ENCODE results near the gene HRH3.

HRH3 gene

DNA sequence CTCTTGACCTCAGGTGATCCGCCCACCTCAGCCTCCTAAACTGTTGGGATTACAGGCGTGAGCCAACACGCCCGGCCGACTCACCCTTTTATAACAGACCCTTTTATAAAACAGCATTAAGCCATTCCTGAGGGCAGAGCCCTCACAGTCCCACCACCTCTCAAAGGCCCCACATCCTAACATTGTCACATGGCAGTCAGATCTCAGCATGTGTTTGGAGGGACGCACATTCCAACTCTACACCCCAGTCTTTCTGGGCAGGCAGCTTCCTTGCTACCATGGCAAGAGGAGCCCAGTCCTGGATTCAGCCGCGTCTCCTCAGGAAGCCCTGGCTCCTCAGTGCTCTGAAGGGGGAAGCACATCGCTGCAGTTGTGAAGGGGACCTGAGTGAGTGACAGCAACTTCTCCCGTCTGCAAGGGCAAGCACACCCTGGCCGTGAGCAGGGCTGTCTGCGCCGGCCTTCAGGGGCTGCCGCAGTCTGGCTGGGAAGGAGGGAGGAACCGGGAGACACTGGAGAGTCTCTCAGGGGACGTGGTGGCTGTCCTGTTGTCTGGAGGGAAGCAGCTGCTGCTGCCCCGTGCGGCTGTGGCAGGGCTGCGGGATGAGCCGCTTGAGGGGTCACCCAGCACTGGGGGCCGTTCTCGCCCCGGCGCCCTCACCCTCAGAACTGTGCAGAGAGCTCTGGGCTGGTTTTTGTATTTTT, 34.1 kb upstream of the HRH3 start:
- TF ChIP-seq CTCF (IDR thresholded peaks at IDR 0.05; ENCODE audit: low read depth, low read length, missing control alignments) = no peak
- no peak for DNase-seq (ENCODE audit: extremely low read depth, low read depth)
- H3K4me3 ChIP-seq (replicated peaks; ENCODE audit: low read depth, low read length) = no peak overlapping the region

GRCh38 chr20:62253398-62253797, 33.3 kb upstream of the HRH3 start:
- no peak for TF ChIP-seq CTCF (IDR thresholded peaks at IDR 0.05; ENCODE audit: low read depth, low read length, missing control alignments)
- DNase-seq (ENCODE audit: extremely low read depth, low read depth) = no peak
- no peak overlapping the region for H3K4me3 ChIP-seq (replicated peaks; ENCODE audit: low read depth, low read length)

- no peak for DNase-seq (ENCODE audit: extremely low read depth, low read depth)
- no peak overlapping the region for H3K4me3 ChIP-seq (replicated peaks; ENCODE audit: low read depth, low read length)
- no peak for TF ChIP-seq CTCF (IDR thresholded peaks at IDR 0.05; ENCODE audit: low read depth, low read length, missing control alignments)
Observed at GRCh38 chr20:62252342-62252966, 32.4 kb upstream of the HRH3 start.

DNA sequence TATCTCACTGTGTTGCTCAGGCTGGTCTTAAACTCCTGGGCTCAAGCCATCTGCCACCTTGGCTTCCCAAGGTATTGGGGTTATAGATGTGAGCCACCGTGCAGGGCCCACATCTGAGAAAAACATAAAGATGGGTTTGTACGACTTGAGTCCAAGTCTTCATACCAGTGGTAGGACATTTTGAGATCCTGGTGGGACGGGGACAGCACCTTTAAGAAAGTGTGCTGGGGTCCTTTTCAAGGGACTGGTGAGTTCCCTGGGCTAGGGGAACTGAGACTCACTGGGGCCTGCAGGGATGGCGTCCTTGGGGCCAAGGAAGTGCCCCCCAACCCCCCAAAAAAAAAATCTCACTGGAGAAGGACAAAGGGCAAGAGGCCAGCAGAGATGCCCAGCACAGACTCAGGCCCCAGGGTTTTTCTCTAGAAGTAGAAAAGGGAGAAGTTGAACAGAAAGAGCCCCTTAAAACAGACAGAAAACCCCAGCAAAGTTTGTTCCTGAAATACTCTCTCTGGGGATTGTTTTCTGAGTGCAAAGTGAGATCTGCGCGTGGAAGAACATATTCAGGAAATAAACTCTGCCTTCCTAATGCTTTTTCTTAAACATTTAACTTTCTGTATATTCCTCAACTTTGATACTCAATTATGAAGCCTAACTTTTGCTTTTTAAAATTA, 28.9 kb upstream of the HRH3 start:
- no peak overlapping the region for H3K4me3 ChIP-seq (replicated peaks; ENCODE audit: low read depth, low read length)
- no peak for TF ChIP-seq CTCF (IDR thresholded peaks at IDR 0.05; ENCODE audit: low read depth, low read length, missing control alignments)
- no peak for DNase-seq (ENCODE audit: extremely low read depth, low read depth)

- H3K4me3 ChIP-seq (replicated peaks; ENCODE audit: low read depth, low read length) = no peak overlapping the region
- DNase-seq (ENCODE audit: extremely low read depth, low read depth) = no peak
- TF ChIP-seq CTCF (IDR thresholded peaks at IDR 0.05; ENCODE audit: low read depth, low read length, missing control alignments) = no peak
Observed at GRCh38 chr20:62246872-62247652, 27.0 kb upstream of the HRH3 start.

DNA sequence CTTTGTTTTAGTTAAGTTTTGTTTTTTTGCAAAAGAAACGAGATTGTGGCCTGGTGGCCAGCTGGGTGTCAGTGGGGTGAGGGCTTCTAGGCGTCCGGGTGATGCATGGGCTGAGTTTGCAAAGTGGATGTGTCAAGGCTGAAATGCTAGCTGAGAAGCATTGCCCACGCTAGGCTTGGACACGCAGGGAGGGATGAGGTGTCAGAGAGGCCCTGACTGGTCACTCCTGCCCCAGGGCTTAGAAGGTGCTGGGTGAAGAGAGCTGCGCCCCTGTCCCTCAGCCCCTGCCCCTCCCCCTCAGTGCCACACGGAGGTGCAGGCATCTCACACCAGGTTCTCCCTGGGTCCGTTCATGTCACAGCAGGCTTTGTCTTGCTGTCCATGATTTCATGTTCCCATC, 26.4 kb upstream of the HRH3 start:
- no peak for TF ChIP-seq CTCF (IDR thresholded peaks at IDR 0.05; ENCODE audit: low read depth, low read length, missing control alignments)
- H3K4me3 ChIP-seq (replicated peaks; ENCODE audit: low read depth, low read length) = no peak overlapping the region
- DNase-seq (ENCODE audit: extremely low read depth, low read depth) = no peak

All from HFF-Myc (cell line).